Germinal center (tissue), 1 donor: ENCODE measurements around the gene MAP1LC3B.
"Not testable (repeated sequence)": the region's sequence is repeated elsewhere in the genome, so short reads cannot be mapped to it uniquely, and the experiment has no call there.

ENCODE experiments used
- DNase-seq: peaks from one replicate; pipeline ENCODE4 v3.0.0; 2012; ENCODE audit warnings: mixed read lengths, low spot score

Gene MAP1LC3B

GRCh38 chr16:87380881-87381280 lies 11.3 kb upstream of the MAP1LC3B start:
- DNase-seq = no peak

- no peak for DNase-seq
Observed at GRCh38 chr16:87382023-87382785, 9.9 kb upstream of the MAP1LC3B start.

DNA sequence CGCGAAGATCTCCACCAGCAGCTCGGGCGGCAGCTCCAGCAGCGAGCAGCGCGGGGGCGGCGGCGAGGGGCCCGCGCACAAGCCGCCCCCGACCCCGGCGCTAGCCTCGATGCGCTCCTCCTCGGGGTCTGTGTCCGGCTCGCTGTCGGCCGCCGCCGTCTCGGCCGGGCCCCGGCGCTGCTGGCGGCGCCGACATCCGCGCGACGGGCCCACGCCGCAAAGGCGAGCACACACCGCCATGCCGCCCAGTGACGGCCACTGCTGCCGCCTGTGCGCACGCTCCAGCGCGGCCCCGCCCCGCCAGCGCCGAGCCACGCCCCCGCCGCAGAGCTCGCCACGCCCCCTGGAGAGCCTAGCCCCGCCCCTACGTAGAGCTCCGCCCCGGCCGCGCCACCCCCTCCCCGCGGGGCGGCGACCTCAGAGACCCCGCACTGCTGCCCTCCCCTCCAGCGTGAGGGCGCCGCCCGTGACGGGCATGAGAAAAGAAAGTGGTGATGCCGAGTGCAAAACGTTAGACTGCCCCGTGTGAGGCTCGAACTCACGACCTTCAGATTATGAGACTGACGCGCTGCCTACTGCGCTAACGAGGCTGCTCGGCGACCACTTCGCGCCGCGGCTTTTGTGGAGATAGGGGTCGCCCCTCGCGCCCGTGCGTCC lies 8.5 kb upstream of the MAP1LC3B start, which contains the start of gene FBXO31:
FBXO31 (minus strand) TSS at position 272 of the 657 bp plus-strand sequence; CDS start at position 240, 32 bp downstream.
- DNase-seq = peak; percentile 88

GRCh38 chr16:87384162-87384874 lies 7.8 kb upstream of the MAP1LC3B start:
- DNase-seq = no peak

DNA sequence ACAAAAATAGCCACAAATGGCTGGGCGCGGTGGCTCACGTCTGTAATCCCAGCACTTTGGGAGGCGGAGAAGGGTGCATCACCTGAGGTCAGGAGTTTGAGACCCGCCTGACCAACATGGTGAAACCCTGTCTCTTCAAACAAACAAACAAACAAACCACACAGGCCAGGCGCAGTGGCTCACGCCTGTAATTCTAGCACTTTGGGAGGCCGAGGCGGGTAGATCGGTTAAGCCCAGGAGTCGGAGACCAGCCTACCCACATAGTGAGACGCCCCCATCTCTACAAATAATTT lies 7.3 kb upstream of the MAP1LC3B start:
- not testable (repeated sequence) for DNase-seq

DNA sequence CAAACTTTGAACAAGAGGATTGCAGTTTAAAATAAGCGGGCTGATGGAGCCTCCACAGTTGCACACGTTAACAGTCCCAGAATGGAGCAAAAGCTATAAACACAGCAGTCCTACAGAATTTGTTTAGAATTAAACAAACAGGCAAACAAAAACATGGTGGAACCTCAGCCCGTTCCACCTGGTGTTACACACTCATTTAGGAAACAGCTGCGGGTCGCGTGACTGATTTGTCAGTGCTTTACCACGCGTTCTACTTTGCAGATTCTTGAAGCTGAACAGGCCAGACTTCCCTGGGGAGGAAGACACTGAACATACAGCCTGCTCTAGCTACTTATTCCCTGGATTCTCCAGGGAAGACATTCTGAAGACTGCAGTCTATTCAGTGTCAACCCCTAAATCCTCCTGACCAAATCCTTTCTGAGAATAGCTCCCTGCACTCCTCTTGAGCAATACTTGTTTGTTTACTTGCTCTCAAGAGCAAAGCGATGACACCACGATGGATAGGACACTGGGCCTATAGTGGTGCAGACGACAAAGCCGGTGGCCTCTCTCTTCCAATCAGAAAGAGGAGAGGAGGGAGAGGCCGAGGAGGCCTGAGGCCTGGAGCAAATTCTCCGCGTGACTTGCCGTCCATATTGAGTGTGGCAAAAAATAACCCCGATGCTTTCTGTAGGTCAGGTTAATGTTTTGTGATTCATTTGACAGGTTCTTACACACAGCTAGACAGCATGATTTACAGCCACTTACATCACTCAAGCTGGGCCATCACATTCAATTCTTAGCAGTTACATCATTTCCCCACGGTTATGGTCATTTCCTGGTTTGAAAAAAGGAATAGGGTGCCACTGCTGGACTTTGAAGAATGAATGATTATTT lies 4.0 kb upstream of the MAP1LC3B start:
- peak; percentile 91 for DNase-seq

DNA sequence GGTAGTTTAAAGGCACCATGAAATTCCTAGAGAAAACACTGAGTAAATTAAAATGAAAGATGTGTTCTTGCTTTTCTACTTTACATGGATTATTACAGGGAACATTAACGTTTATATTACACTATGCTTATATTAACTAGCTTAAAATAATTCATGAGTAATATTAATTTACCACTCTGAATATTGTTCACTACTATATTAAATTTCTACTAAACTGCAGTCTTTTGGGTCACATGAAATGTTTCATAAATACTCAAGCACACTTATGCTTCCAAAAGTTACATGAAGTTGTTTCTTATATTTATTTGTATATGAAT lies 3.4 kb upstream of the MAP1LC3B start:
- DNase-seq = no peak

GRCh38 chr16:87389245-87389644 lies 2.9 kb upstream of the MAP1LC3B start:
- DNase-seq = no peak

GRCh38 chr16:87389914-87390313 lies 2.2 kb upstream of the MAP1LC3B start:
- not testable (repeated sequence) for DNase-seq

DNA sequence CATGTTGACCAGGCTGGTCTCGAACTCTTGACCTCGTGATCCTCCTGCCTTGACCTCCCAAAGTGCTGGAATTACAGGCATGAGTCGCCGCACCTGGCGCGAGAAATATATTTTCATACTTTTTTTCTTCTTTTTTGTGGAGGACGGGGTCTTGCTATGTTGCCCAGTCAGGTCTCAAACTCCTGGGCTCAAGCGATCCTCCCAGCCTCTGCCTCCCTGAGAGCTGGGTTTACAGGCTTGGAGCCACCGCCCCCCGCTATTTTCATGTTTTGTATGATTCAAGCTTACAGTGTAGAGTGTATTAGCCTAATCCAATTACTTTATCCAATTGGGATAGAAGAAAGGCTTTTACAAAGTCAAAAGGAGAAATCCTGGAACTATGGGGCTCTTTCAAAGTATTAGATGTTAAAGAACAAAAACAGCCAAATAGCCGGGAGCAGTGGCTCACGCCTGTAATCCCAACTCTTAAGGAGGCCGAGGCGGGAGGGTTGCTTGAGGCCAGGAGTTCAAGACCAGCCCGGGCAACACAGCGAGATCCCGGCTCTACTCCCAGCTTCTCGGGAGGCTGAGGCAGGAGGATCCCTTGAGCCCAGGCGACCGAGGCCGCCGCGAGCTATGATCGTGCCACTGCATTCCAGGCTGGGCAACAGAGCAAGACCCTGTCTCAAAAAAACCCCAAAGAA lies 1.4 kb upstream of the MAP1LC3B start:
- no peak for DNase-seq

DNA sequence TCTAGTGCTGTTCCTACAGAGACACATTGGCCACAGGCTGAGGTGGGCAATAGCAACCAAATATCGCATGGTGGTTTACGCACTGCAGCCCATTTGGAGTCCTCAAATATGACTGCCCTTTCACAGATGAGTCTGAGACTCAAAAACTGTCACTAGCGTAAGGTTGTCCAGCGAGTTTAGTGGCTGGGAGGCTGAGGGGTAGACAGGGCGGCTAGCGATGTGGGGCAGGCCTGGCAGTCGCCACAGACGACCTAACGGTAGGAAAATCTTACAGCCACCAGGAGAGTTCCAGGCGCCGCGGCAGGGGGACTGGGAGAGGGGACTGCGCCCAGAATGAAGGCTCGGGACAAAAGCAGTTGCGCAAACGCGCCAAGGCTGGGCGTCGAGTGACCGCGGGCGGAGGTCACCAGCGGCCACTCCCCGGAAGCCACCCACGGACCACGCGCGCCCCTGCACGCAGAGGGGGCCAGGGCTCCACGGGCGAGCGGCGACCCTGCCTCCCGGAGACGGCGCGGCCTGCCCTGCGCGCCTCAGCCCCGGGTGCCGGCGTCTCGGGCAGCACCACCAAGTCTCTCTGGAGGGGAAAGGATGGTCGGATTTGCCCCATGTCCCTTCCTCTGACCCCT lies 699 bp upstream of the MAP1LC3B start:
- no peak for DNase-seq

- DNase-seq = peak; percentile 38
Observed at GRCh38 chr16:87392821-87393679, 914 bp downstream of the MAP1LC3B start.

GRCh38 chr16:87393680-87394055 lies 1.5 kb downstream of the MAP1LC3B start:
- DNase-seq = no peak

- no peak for DNase-seq
Observed at GRCh38 chr16:87395181-87395842, 3.2 kb downstream of the MAP1LC3B start.

DNA sequence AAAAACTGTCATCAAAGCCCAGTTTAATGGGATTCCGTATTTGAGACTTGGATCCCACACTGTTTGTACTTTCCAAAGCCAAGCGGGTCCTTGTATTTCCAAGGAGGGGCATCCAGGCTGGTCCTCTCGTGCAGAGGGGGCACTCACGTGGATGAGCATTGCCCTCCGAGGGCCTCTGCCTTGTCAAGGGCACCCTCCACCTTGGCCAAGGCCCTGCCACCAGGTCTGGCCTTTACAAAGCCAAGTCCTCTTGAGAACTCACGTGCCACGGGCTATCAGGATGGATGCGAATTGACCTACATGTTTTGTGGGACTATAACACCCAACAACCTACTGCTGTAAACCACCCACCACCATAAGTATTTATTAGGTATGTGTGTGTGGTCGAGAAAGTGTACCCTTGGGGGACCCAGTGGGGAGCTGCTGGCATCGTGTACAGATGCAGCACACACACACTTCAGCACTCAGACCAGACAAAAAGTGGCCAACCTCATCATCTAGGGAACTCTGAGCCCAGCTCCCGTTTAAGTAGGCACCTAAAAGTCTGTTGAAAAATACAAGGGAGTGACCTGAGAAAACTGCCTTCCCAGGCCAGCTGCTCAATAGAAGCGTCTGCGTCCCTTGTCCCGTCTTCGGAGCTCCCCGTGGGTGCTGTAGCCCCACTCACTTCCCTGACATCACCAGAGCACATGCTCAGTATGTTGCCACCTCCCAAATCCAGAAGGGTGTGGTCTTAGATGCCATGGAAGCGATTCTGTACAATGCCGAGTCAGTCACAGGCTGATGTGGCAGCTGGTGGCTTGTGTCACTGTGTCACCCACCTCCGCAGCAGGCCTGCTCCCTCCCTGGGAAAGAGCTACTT lies 12.9 kb downstream of the MAP1LC3B start:
- DNase-seq = no peak

DNA sequence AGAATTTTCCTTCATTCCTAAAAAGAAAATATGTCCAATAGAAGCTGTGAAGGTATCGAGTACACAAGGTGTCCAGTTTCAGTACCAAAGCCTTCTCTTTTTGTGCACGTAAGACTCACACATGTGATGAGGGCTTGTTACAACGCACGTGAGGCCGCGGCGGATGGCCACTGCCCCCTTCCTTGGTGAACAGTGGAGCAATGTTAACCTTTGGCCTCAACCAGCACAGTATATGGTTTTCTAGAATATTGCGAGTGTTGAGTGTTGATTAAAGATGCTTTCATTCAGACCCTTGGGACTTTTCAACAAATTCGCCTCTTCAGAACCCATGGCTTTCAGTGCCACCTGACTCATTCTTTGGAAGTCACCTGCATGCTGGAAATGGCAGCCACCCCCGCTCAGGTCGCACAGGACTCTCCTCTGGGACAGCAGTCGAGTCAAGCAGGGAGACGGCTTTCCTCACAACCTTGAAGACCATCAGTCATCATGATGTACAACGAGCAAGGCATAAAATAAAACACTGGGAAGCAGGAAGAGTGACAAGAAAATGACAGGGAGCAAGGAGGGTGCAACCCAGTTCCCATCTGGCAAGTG lies 14.5 kb downstream of the MAP1LC3B start:
- DNase-seq = no peak

GRCh38 chr16:87407511-87408112 lies 15.5 kb downstream of the MAP1LC3B start:
- no peak for DNase-seq

DNA sequence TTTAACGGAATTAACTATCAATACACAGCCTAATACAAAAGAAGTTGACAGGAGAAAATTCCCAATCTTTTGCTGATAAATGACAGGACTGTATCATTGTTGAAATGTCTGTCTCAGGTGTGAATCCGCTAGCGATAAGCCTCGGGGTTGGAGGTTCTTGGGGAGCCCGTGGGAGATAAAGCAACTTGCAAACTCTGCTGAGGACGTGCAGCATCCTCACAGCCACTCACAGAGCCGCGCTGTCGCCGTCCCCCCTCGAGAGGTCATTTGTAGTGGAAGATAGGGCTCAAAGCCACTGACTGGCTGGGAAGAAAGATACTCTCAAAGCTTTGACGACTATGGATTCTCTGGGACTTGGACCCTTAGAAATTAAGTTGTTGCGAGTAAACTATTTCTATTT lies 17.0 kb downstream of the MAP1LC3B start:
- no peak for DNase-seq
